Fibroblast of pulmonary artery (primary cell): Measurements from ENCODE around the gene CHMP6.
A peak's percentile ranks its signal among the peaks of the same experiment; 100 is the strongest.

Experiments
- DNase-seq: peaks from one replicate; pipeline ENCODE4 v3.0.0-alpha.2; 2010; ENCODE audit warnings: low read depth
- H3K4me3 ChIP-seq: replicated peaks from 2 replicates; pipeline ENCODE4 v1.5.1; 2011; ENCODE audit warnings: low read depth, mild to moderate bottlenecking, control low read depth, low read length, moderate library complexity
- CTCF ChIP-seq: IDR thresholded peaks from 2 replicates; pipeline ENCODE4 v1.5.1; 2011; ENCODE audit warnings: mild to moderate bottlenecking, control low read depth, low read length, inconsistent platforms; ENCODE audit errors: missing control alignments

Gene CHMP6

GRCh38 chr17:80957461-80957941, 34.1 kb upstream of the CHMP6 start:
- TF ChIP-seq CTCF: no peak
- H3K4me3 ChIP-seq: no peak overlapping the region
- no peak for DNase-seq

DNA sequence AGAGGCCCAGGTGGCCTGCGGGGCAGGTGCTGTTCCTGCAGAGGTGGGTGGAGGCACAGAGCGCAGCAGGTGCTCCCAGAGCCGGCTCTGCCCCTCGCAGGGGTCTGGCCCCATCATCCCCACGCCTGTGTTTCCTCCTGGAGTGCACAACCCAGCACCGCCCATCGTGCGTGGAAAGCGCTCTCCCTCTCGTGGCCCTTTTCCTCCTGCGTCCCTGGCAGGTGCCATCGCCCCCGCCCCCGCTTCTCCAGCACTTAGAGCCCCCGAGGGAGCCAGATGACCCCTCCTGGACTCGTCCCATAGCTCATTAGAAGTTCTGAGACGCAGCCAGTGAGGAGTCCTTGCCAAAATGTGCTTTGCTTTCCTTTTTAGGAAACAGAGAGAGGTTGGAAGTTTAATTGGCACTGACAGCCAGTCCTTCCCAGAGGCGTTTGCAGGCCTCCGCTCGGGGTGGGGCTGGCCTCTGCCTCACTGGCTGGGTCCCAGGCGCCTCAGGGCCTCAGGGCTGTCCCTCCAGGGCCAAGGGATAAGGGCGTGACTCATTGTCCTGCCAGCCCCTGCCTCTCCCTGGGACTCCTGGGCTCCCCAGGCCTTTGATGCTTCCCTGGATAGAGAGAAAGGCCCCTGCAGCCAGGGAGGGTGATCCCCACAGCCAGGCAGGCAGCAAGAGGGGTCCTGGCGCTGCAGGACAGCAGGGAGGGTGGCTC, 32.2 kb upstream of the CHMP6 start:
- no peak overlapping the region for H3K4me3 ChIP-seq
- DNase-seq: peak; percentile 49
- TF ChIP-seq CTCF: no peak

GRCh38 chr17:80960037-80960796, 31.4 kb upstream of the CHMP6 start:
- no peak for TF ChIP-seq CTCF
- H3K4me3 ChIP-seq: no peak overlapping the region
- DNase-seq: no peak

- DNase-seq: no peak
- no peak overlapping the region for H3K4me3 ChIP-seq
- no peak for TF ChIP-seq CTCF
These were observed 30.7 kb upstream of the CHMP6 start for GRCh38 chr17:80960797-80961452.

- no peak overlapping the region for H3K4me3 ChIP-seq
- no peak for TF ChIP-seq CTCF
These were observed 29.9 kb upstream of the CHMP6 start for GRCh38 chr17:80961541-80962330.

DNA sequence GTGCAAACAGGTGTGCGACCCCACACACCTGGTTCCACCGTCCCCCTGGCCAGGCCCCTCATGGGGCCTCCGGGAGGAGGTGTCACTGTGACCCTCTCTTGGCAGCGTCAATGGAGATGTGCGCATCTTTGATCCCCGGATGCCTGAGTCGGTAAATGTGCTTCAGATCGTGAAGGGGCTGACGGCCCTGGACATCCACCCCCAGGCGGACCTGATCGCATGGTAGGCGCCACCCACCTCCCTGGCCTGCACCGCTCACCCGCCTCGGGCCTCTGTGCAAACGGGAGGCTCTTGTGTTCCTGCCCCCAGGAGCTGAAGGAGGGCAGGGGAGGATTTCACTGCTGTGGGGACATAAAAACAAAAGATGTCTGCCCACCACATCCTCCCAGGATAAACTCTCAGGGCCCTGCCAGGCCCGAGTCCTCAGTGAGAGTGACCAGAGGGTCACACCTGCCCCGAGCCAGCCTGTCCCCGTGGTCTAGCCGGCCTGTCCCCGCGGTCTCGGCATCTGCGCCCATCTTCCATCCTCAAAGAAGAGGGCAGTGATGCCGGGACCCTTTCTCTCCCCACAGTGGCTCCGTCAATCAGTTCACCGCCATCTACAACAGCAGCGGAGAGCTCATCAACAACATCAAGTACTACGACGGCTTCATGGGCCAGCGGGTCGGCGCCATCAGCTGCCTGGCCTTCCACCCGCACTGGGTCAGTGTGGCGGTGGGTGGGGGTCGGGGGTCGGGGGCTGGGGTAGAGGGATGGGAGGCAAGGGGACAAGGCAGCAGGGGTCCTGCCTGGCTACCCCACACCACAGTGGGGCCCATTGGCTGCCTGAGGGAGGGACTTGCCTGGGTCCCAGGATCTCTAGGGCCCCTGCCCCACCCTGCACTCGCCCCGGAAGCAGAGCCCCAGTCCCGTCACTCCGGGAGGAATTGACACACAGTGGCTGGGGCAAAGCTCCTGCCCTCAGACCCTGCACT, 29.0 kb upstream of the CHMP6 start:
- no peak for DNase-seq
- no peak for TF ChIP-seq CTCF
- no peak overlapping the region for H3K4me3 ChIP-seq

More at GRCh38 chr17:80961541-80962330, 29.9 kb upstream of the CHMP6 start:
- DNase-seq: no peak
